Activated CD4-positive, alpha-beta T cell treated with anti-CD3 and anti-CD28 coated beads, Interleukin-2, Interleukin-6, amounts not matched to agents 100 ng/mL and 50 ng/mL, durations not matched to agents 16 hours and 8 hours (primary cell): Measurements from ENCODE around the gene SLC8A2.

Experiments
- DNase-seq: peaks from one replicate; pipeline ENCODE4 v3.0.0-alpha.2; 2020

SLC8A2 gene

DNA sequence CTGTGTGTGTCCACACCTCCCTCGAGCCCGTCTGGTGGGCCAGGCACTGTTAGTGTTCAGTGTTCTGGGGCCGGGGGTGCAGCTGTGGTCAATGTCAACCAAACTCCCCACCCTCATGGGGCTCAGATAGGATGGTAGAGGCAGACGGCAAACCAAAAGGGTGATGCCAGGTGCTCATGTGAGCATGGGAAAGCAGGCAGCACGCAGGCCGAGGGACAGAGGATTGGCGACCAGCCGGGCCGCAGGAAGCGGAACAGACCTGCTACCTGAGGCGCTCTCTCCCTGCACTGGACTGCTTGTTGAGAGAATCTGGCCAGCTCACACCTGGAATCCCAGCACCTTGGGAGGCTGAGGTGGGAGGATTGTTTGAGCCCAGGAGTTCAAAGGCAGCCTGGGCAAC is 93.4 kb downstream of the SLC8A2 start:
- no peak for DNase-seq
